IMR-90 (cell line): ENCODE results near the gene DNMT3L. TPM values are rescaled to one million over a fixed set of nuclear protein-coding genes. Genes with fewer than 3 reads are reported as not detected.

Source experiments
- ATAC-seq: fragments of 200-7000 bp; cut with Tn5 transposase; 2 replicates; pipeline ENCODE4 v1.9.1; 2020; ENCODE audit warnings: low read depth, mild to moderate bottlenecking, moderate library complexity
- BruUV-seq: library from RNA; stranded (reverse); fragments of 400-500 nt; replicated peaks from 2 replicates; lab custom pipeline; 2021; lab: Mats Ljungman, UMichigan
- CTCF ChIA-PET: fragments of 300-600 bp; formaldehyde crosslinking; extraction: SDS; loops from one replicate; lab custom pipeline; 2021; ENCODE audit warnings: antibody characterized with exemption; lab: Yijun Ruan, JAX
- POLR2A ChIA-PET: fragments of 300-600 bp; sonication (Branson Sonifier 250); formaldehyde crosslinking; loops from one replicate; lab custom pipeline; 2022; ENCODE audit warnings: antibody characterized with exemption; ENCODE audit not compliant: unreplicated experiment; lab: Charles Lee
- DNase-seq: peaks from one replicate; pipeline ENCODE4 v3.0.0; 2013
- H2AFZ ChIP-seq: replicated peaks from 2 replicates; pipeline ENCODE3; 2013; ENCODE audit warnings: low read length, mild to moderate bottlenecking; ENCODE audit not compliant: poor library complexity
- H2AK5ac ChIP-seq: 2 replicates; pipeline ENCODE4 v1.6.1; 2013; ENCODE audit warnings: low read depth, low read length, inconsistent platforms
- H2AK9ac ChIP-seq: replicated peaks from 2 replicates; pipeline ENCODE3; 2013; ENCODE audit warnings: mild to moderate bottlenecking, low read depth, low read length, moderate library complexity; ENCODE audit not compliant: poor library complexity
- H2BK120ac ChIP-seq: 2 replicates; pipeline ENCODE4 v1.6.1; 2013; ENCODE audit warnings: low read depth, low read length, inconsistent platforms
- H2BK15ac ChIP-seq: 3 replicates; pipeline ENCODE4 v1.6.1; 2013; ENCODE audit warnings: low read depth, low read length, inconsistent platforms
- H2BK20ac ChIP-seq: 2 replicates; pipeline ENCODE4 v1.6.1; 2013; ENCODE audit warnings: low read depth, mild to moderate bottlenecking, inconsistent platforms, low read length, moderate library complexity
- H2BK5ac ChIP-seq: 2 replicates; pipeline ENCODE4 v1.6.1; 2013; ENCODE audit warnings: mild to moderate bottlenecking, low read depth, low read length, inconsistent platforms; ENCODE audit not compliant: poor library complexity, severe bottlenecking
- H3K14ac ChIP-seq: replicated peaks from 2 replicates; pipeline ENCODE4 v1.6.1; 2013; ENCODE audit warnings: low read depth, low read length, inconsistent platforms
- H3K18ac ChIP-seq: 2 replicates; pipeline ENCODE4 v1.6.1; 2013; ENCODE audit warnings: low read depth, low read length, control low read depth
- H3K23ac ChIP-seq: 2 replicates; pipeline ENCODE4 v1.6.1; 2013; ENCODE audit warnings: low read depth, low read length, inconsistent platforms
- H3K27ac ChIP-seq: 2 replicates; pipeline ENCODE4 v1.5.1; 2013; ENCODE audit warnings: mild to moderate bottlenecking, control low read depth, low read length; ENCODE audit not compliant: insufficient read depth
- H3K27me3 ChIP-seq: 2 replicates; pipeline ENCODE4 v1.6.1; 2013; ENCODE audit warnings: low read length; ENCODE audit not compliant: control insufficient read depth, insufficient read depth
- H3K36me3 ChIP-seq: 2 replicates; pipeline ENCODE4 v1.6.1; 2013; ENCODE audit warnings: low read length, mixed read lengths; ENCODE audit not compliant: control insufficient read depth, insufficient read depth
- H3K4ac ChIP-seq: 2 replicates; pipeline ENCODE4 v1.6.1; 2013; ENCODE audit warnings: low read depth, low read length, inconsistent platforms
- H3K4me1 ChIP-seq: 2 replicates; pipeline ENCODE4 v1.6.1; 2013; ENCODE audit warnings: low read length, mixed read lengths; ENCODE audit not compliant: control insufficient read depth, insufficient read depth
- H3K4me2 ChIP-seq: 2 replicates; pipeline ENCODE4 v1.6.1; 2013; ENCODE audit warnings: low read depth, mild to moderate bottlenecking, control low read depth, low read length, moderate library complexity
- H3K4me3 ChIP-seq: 2 replicates; pipeline ENCODE4 v1.5.1; 2013; ENCODE audit warnings: low read depth, mild to moderate bottlenecking, control low read depth, low read length, moderate library complexity; ENCODE audit not compliant: insufficient read depth
- H3K56ac ChIP-seq: 2 replicates; pipeline ENCODE4 v1.6.1; 2013; ENCODE audit warnings: low read length, inconsistent platforms; ENCODE audit not compliant: insufficient read depth; ENCODE audit errors: extremely low read depth
- H3K79me1 ChIP-seq, 2 experiments: 2 replicates each; pipeline ENCODE4 v1.6.1; 2013; ENCODE audit warnings: low read length in 2 of 2, inconsistent platforms in 1 of 2, low read depth in 1 of 2
- H3K9ac ChIP-seq: 2 replicates; pipeline ENCODE4 v1.6.1; 2013; ENCODE audit warnings: low read depth, low read length, control low read depth
- H3K9me1 ChIP-seq: 2 replicates; pipeline ENCODE4 v1.6.1; 2013; ENCODE audit warnings: low read length, inconsistent platforms; ENCODE audit not compliant: insufficient read depth
- H3K9me3 ChIP-seq: 2 replicates; pipeline ENCODE4 v1.6.1; 2013; ENCODE audit warnings: low read length; ENCODE audit not compliant: control insufficient read depth, insufficient read depth
- H4K20me1 ChIP-seq: 2 replicates; pipeline ENCODE4 v1.6.1; 2013; ENCODE audit warnings: low read length, inconsistent platforms; ENCODE audit not compliant: insufficient read depth
- H4K5ac ChIP-seq: 2 replicates; pipeline ENCODE4 v1.6.1; 2013; ENCODE audit warnings: mild to moderate bottlenecking, low read depth, low read length, control low read depth
- H4K8ac ChIP-seq, 2 experiments: 2 replicates each; pipeline ENCODE4 v1.6.1; 2013; ENCODE audit warnings: low read depth in 2 of 2, low read length in 2 of 2, control low read depth in 1 of 2, inconsistent platforms in 1 of 2
- H4K91ac ChIP-seq: 2 replicates; pipeline ENCODE4 v1.6.1; 2013; ENCODE audit warnings: low read depth, low read length, inconsistent platforms; ENCODE audit not compliant: insufficient read depth
- MXI1 ChIP-seq: IDR thresholded peaks from 2 replicates; pipeline ENCODE4 v1.6.1; 2012; ENCODE audit warnings: low read depth, mild to moderate bottlenecking, low read length, moderate library complexity, borderline replicate concordance
- WGBS, 2 experiments: methylation state at CpG; one replicate each; pipeline versions ENCODE4 v1.1.5 to v1.1.7; 2013; ENCODE audit warnings: missing lambda C conversion rate in 2 of 2; ENCODE audit not compliant: insufficient read length in 1 of 2; ENCODE audit errors: extremely low coverage in 2 of 2; 5-methylcytosine and 5-hydroxymethylcytosine counted together
- dilution Hi-C: fragments of 300-500 bp; cut with HindIII; formaldehyde crosslinking; loops from one replicate; pipeline ENCODE4 v1.14.3; 2018; ENCODE audit warnings: low sequenced_read_pairs; ENCODE audit not compliant: unreplicated experiment
- in situ Hi-C: fragments of 300-500 bp; cut with MboI; formaldehyde crosslinking; loops from 3 replicates; pipeline ENCODE4 v1.14.3; 2019; ENCODE audit warnings: low sequenced_read_pairs, inconsistent platforms, mixed read lengths
- intact Hi-C: fragments of 100-400 bp; cut with micrococcal nuclease; formaldehyde crosslinking; loops from 2 replicates; pipeline ENCODE4 v1.10.0; 2022
- polyA plus RNA-seq, 3 experiments: library from polyadenylated mRNA; depleted of rRNA; stranded (reverse); fragments of >200 nt; gene quantifications; 2 replicates each; pipeline ENCODE4 v1.2.3, GENCODE V29; 2012; ENCODE audit warnings: low replicate concordance in 1 of 3
- total RNA-seq: library from RNA; depleted of rRNA; stranded (reverse); fragments of >200 nt; gene quantifications from 2 replicates; pipeline ENCODE4 v1.2.3, GENCODE V29; 2012
- TF ChIP-seq, protein P1 (sequence below): conservative IDR thresholded peaks from 2 replicates; pipeline ENCODE4 v1.5.1; 2012; ENCODE audit warnings: mild to moderate bottlenecking, low read depth, low read length, improper control_type of control experiment

The DNMT3L gene
- total and polyA plus RNA-seq, 2 of the 4 experiments (the other 2 are of a cell fraction): not detected

DNA sequence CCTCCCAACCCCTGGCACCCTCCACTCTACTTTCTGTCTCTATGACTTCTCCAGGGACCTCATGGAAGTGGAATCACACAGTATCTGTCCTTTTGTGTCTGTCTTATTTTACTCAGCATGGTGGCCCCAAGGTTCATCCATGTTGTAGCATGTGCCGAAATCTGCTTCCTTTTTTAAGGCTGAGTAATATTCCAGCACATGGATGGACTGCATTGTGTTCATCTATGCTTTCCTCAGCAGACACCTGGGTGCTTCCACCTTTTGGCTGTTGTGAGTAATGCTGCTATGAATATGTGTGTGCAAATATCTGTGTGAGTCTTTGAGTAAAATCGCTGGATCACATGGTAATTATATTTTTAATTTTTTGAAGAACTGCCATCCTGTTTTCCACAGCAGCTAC, 36.6 kb upstream of the DNMT3L start:
- no peak for ATAC-seq
- Histone ChIP-seq H3K4me1 (peaks cover 15% of the 10 kb centered on the region; the same call in 1 of the 2 replicates), H3K4ac (no peak overlapping the region), H2AFZ (no peak overlapping the region), H3K9ac (no peak overlapping the region), H4K8ac (no peak overlapping the region), H4K5ac (no peak overlapping the region), H3K23ac (no peak overlapping the region), H3K9me3 (no peaks in the 10 kb centered on the region), H2AK9ac (peak overlapping the region; percentile 37), H3K56ac (no peak overlapping the region), H3K14ac (no peak overlapping the region), H3K27me3 (peaks cover 2% of the 10 kb centered on the region; the same call in 1 of the 2 replicates), H3K18ac (no peak overlapping the region), H2BK120ac (no peak overlapping the region), H2BK15ac (no peak overlapping the region), H2BK20ac (no peak overlapping the region), H4K91ac (no peak overlapping the region), H3K79me1 (peaks cover 8 to 19% of the 10 kb centered on the region in 2 experiments), H3K9me1 (no peaks in the 10 kb centered on the region), H3K36me3 (no peaks in the 10 kb centered on the region), H3K4me2 (0 out of 2 replicates have a peak overlapping the region, but pooled peaks have one; percentile 9), H3K4me3 (no peak overlapping the region), H4K20me1 (peaks cover 26% of the 10 kb centered on the region), H3K27ac (no peak overlapping the region), H2AK5ac (peak overlapping the region; percentile 59; the same call in 1 of the 2 replicates), H2BK5ac (no peak overlapping the region)
- dilution Hi-C loops: no loop called here
- TF ChIP-seq, protein P1, sequence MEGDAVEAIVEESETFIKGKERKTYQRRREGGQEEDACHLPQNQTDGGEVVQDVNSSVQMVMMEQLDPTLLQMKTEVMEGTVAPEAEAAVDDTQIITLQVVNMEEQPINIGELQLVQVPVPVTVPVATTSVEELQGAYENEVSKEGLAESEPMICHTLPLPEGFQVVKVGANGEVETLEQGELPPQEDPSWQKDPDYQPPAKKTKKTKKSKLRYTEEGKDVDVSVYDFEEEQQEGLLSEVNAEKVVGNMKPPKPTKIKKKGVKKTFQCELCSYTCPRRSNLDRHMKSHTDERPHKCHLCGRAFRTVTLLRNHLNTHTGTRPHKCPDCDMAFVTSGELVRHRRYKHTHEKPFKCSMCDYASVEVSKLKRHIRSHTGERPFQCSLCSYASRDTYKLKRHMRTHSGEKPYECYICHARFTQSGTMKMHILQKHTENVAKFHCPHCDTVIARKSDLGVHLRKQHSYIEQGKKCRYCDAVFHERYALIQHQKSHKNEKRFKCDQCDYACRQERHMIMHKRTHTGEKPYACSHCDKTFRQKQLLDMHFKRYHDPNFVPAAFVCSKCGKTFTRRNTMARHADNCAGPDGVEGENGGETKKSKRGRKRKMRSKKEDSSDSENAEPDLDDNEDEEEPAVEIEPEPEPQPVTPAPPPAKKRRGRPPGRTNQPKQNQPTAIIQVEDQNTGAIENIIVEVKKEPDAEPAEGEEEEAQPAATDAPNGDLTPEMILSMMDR: 0 out of 2 replicates have a peak, but pooled peaks have one; percentile 3
- no peak for TF ChIP-seq MXI1
- ChIA-PET CTCF (no interaction called here), POLR2A (no interaction called here)
- intact Hi-C loops: no loop called here
- BruUV-seq: no TSS peak
- WGBS, 2 experiments: no CpG with 5 or more reads among the region's 2 CpGs
- in situ Hi-C loops: no loop called here
- peak; percentile 7 for DNase-seq
